IPS-20b (cell line): ENCODE measurements around the gene ZNF32.

ENCODE experiments used
- H3K27ac ChIP-seq: one replicate; pipeline ENCODE4 v1.5.1; 2013; ENCODE audit warnings: low read length
- H3K27me3 ChIP-seq: 2 replicates; pipeline ENCODE4 v1.6.1; 2013; ENCODE audit warnings: mild to moderate bottlenecking, low read length, inconsistent platforms; ENCODE audit not compliant: insufficient read depth
- H3K36me3 ChIP-seq: 2 replicates; pipeline ENCODE4 v1.6.1; 2013; ENCODE audit warnings: low read depth, mild to moderate bottlenecking, inconsistent platforms, low read length, moderate library complexity; ENCODE audit not compliant: insufficient read depth
- H3K4me1 ChIP-seq: 2 replicates; pipeline ENCODE4 v1.6.1; 2013; ENCODE audit warnings: mild to moderate bottlenecking, control low read depth, inconsistent platforms, low read length, moderate library complexity; ENCODE audit not compliant: insufficient read depth
- H3K4me3 ChIP-seq: 2 replicates; pipeline ENCODE4 v1.5.1; 2013; ENCODE audit warnings: mild to moderate bottlenecking, low read length, inconsistent platforms
- H3K9ac ChIP-seq: 2 replicates; pipeline ENCODE4 v1.6.1; 2013; ENCODE audit warnings: low read depth, mild to moderate bottlenecking, inconsistent platforms, low read length, moderate library complexity
- H3K9me3 ChIP-seq: 2 replicates; pipeline ENCODE4 v1.6.1; 2013; ENCODE audit warnings: mild to moderate bottlenecking, low read depth, low read length, inconsistent platforms; ENCODE audit not compliant: insufficient read depth

Gene ZNF32

DNA sequence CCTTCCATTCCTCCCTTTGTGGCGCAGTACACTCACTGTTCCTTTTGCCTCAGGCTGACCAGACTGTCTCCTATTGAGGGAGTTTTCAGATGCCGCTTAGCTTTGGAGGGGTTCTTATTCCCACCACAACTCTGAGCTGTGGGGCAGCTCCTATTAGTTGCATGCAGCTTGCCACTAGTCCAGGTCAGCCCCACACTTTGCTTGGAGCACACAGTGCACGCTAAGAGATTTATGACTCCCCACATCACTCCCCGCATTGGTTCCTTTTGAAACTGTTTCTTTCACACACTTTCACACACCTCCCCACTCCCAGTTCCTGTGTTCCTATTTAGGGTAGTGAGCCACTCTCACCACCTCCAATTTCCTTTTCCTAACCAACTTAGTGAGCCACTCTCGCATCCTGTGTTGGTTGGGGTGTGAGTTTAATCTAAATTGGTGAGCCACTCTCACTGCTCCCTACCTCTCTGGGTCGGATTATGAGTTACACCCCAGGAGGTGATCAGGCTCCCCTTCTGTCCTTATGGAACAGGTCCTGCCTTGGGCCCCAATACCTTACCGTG lies 52.9 kb downstream of the ZNF32 start:
- no peaks in the 10 kb centered on the region for H3K36me3 ChIP-seq
- H3K4me3 ChIP-seq = no peak overlapping the region
- H3K4me1 ChIP-seq = no peaks in the 10 kb centered on the region
- peaks cover 42% of the 10 kb centered on the region for H3K9me3 ChIP-seq
- no peak overlapping the region for H3K27ac ChIP-seq
- no peaks in the 10 kb centered on the region for H3K27me3 ChIP-seq
- H3K9ac ChIP-seq = no peak overlapping the region

DNA sequence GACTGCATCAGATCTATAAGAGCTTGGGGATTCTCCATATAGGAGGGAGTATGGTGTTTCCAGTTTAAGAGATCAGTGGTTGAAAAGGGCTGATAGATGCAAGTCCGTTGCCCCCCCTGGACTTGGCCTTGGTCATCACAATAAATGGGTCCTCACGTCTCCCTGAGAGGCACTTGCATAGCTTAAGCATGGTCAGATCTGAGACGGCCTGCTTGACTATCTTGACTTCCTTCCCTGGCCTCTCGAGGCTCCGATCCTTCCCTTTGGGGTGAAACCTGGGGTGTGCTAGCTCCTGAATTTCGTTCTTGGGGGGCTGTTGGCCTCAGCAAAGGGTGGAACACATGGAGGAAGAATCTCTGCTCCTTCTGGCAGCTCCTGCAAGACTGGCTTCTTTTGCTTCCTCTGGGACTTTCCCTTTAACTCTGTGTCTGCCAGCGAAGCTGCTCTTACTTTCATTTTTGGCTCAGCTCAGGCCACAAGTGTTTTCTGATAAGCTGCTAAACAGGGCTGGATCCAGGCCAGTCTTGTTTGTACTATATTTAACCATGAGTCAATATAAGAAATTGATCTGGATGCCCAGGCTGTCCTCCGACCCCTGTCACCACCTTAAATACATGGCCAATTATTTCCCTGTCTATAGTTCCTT lies 53.6 kb downstream of the ZNF32 start:
- Histone ChIP-seq H3K9ac (no peak overlapping the region), H3K4me3 (no peak overlapping the region), H3K4me1 (no peaks in the 10 kb centered on the region), H3K27me3 (no peaks in the 10 kb centered on the region), H3K9me3 (peaks cover 36% of the 10 kb centered on the region), H3K27ac (no peak overlapping the region), H3K36me3 (no peaks in the 10 kb centered on the region)
